HEK293 (cell line): ENCODE measurements around the gene C10orf67.

Experiments used
- BCL11B ChIP-seq: fragments of 450-650 bp; formaldehyde crosslinking; IDR thresholded peaks from 2 replicates; pipeline ENCODE4 v1.5.1; 2016; ENCODE audit warnings: low read depth, missing biosample characterization, missing genetic modification characterization
- CTCF ChIP-seq: fragments of 450-650 bp; formaldehyde crosslinking; IDR thresholded peaks from 2 replicates; pipeline ENCODE4 v1.5.1; 2016; ENCODE audit warnings: missing biosample characterization, missing genetic modification characterization
- EGR2 ChIP-seq: fragments of 450-650 bp; formaldehyde crosslinking; IDR thresholded peaks from 2 replicates; pipeline ENCODE4 v1.5.1; 2016; ENCODE audit warnings: low read depth, missing biosample characterization, missing genetic modification characterization
- INSM2 ChIP-seq: fragments of 450-650 bp; formaldehyde crosslinking; IDR thresholded peaks from 2 replicates; pipeline ENCODE4 v1.5.1; 2016; ENCODE audit warnings: missing biosample characterization, missing genetic modification characterization
- PATZ1 ChIP-seq: fragments of 450-650 bp; formaldehyde crosslinking; IDR thresholded peaks from 2 replicates; pipeline ENCODE4 v1.5.1; 2016; ENCODE audit warnings: missing biosample characterization, missing genetic modification characterization
- SP2 ChIP-seq: fragments of 450-650 bp; formaldehyde crosslinking; IDR thresholded peaks from 2 replicates; pipeline ENCODE4 v1.5.1; 2016; ENCODE audit warnings: missing biosample characterization, missing genetic modification characterization
- SP3 ChIP-seq: fragments of 450-650 bp; formaldehyde crosslinking; IDR thresholded peaks from 2 replicates; pipeline ENCODE4 v1.5.1; 2016; ENCODE audit warnings: missing biosample characterization, missing genetic modification characterization
- ZBTB10 ChIP-seq: fragments of 450-650 bp; formaldehyde crosslinking; IDR thresholded peaks from 2 replicates; pipeline ENCODE4 v1.5.1; 2016; ENCODE audit warnings: missing biosample characterization, missing genetic modification characterization
- ZBTB26 ChIP-seq: fragments of 450-650 bp; formaldehyde crosslinking; optimal IDR thresholded peaks from 2 replicates; pipeline ENCODE3; 2016; ENCODE audit warnings: missing biosample characterization, mild to moderate bottlenecking, missing genetic modification characterization
- ZIC2 ChIP-seq: fragments of 450-650 bp; formaldehyde crosslinking; IDR thresholded peaks from 2 replicates; pipeline ENCODE4 v1.5.1; 2016; ENCODE audit warnings: missing biosample characterization, missing genetic modification characterization
- ZNF146 ChIP-seq: fragments of 450-650 bp; formaldehyde crosslinking; IDR thresholded peaks from 2 replicates; pipeline ENCODE4 v1.5.1; 2016; ENCODE audit warnings: missing biosample characterization, missing genetic modification characterization
- ZNF16 ChIP-seq: fragments of 450-650 bp; formaldehyde crosslinking; IDR thresholded peaks from 2 replicates; pipeline ENCODE4 v1.5.1; 2016; ENCODE audit warnings: low read depth, missing biosample characterization, missing genetic modification characterization
- ZNF202 ChIP-seq: fragments of 450-650 bp; formaldehyde crosslinking; IDR thresholded peaks from 2 replicates; pipeline ENCODE4 v1.5.1; 2016; ENCODE audit warnings: missing biosample characterization, missing genetic modification characterization, borderline replicate concordance
- ZNF280C ChIP-seq: fragments of 450-650 bp; formaldehyde crosslinking; IDR thresholded peaks from 2 replicates; pipeline ENCODE4 v1.5.1; 2016; ENCODE audit warnings: missing biosample characterization, missing genetic modification characterization
- ZNF302 ChIP-seq: fragments of 450-650 bp; formaldehyde crosslinking; IDR thresholded peaks from 2 replicates; pipeline ENCODE4 v1.5.1; 2016; ENCODE audit warnings: missing biosample characterization, missing genetic modification characterization, low read depth
- ZNF341 ChIP-seq: fragments of 450-650 bp; formaldehyde crosslinking; IDR thresholded peaks from 2 replicates; pipeline ENCODE4; 2016; ENCODE audit warnings: low read depth, missing biosample characterization, missing genetic modification characterization
- ZNF555 ChIP-seq: fragments of 450-650 bp; formaldehyde crosslinking; conservative IDR thresholded peaks from 2 replicates; pipeline ENCODE4 v1.5.1; 2017; ENCODE audit warnings: missing biosample characterization, mild to moderate bottlenecking, missing genetic modification characterization, inconsistent platforms
- ZNF623 ChIP-seq: fragments of 450-650 bp; formaldehyde crosslinking; IDR thresholded peaks from 2 replicates; pipeline ENCODE4 v1.5.1; 2016; ENCODE audit warnings: missing biosample characterization, missing genetic modification characterization
- ZNF624 ChIP-seq: fragments of 450-650 bp; formaldehyde crosslinking; IDR thresholded peaks from 2 replicates; pipeline ENCODE4 v1.5.1; 2017; ENCODE audit warnings: missing biosample characterization, missing genetic modification characterization
- ZNF639 ChIP-seq: fragments of 450-650 bp; formaldehyde crosslinking; IDR thresholded peaks from 2 replicates; pipeline ENCODE4 v1.5.1; 2016; ENCODE audit warnings: missing biosample characterization, missing genetic modification characterization
- ZNF670 ChIP-seq: fragments of 450-650 bp; formaldehyde crosslinking; IDR thresholded peaks from 2 replicates; pipeline ENCODE4 v1.5.1; 2016; ENCODE audit warnings: missing biosample characterization, missing genetic modification characterization, low read depth
- ZNF704 ChIP-seq: fragments of 450-650 bp; formaldehyde crosslinking; IDR thresholded peaks from 2 replicates; pipeline ENCODE4 v1.5.1; 2016; ENCODE audit warnings: missing biosample characterization, missing genetic modification characterization
- ZSCAN16 ChIP-seq: fragments of 450-650 bp; formaldehyde crosslinking; IDR thresholded peaks from 2 replicates; pipeline ENCODE4 v1.5.1; 2016; ENCODE audit warnings: missing biosample characterization, missing genetic modification characterization

The C10orf67 gene

GRCh38 chr10:23191764-23192711 lies 152.6 kb downstream of the C10orf67 start, which contains the start of gene PTF1A (continued):
- TF ChIP-seq ZBTB26 (tag by site-specific recombination): peak; percentile 72
- TF ChIP-seq PATZ1 (tag by site-specific recombination): peak; percentile 47; the same call in 1 of the 2 replicates
- no peak for TF ChIP-seq ZNF624 (tag by site-specific recombination)
- TF ChIP-seq ZNF670 (tag by site-specific recombination): no peak
- no peak for TF ChIP-seq ZNF623 (tag by site-specific recombination)
- no peak for TF ChIP-seq ZNF302 (tag by site-specific recombination)
- no peak for TF ChIP-seq ZSCAN16 (tag by site-specific recombination)
- no peak for TF ChIP-seq INSM2 (tag by site-specific recombination)
- no peak for TF ChIP-seq ZNF280C (tag by site-specific recombination)
- no peak for TF ChIP-seq EGR2
- 0 out of 2 replicates have a peak, but pooled peaks have one; percentile 10 for TF ChIP-seq SP3
- 0 out of 2 replicates have a peak, but pooled peaks have one; percentile 31 for TF ChIP-seq ZBTB10 (tag by site-specific recombination)
- no peak for TF ChIP-seq ZNF146
- TF ChIP-seq ZNF341: no peak
- TF ChIP-seq ZNF555 (tag by site-specific recombination): no peak
- TF ChIP-seq ZNF704: no peak
- TF ChIP-seq BCL11B (tag by site-specific recombination): no peak
- TF ChIP-seq SP2: peak; percentile 54; the same call in 1 of the 2 replicates
- TF ChIP-seq ZIC2: 0 out of 2 replicates have a peak, but pooled peaks have one; percentile 25
- no peak for TF ChIP-seq ZNF16 (tag by site-specific recombination)
- no peak for TF ChIP-seq ZNF202
- TF ChIP-seq CTCF (tag by site-specific recombination): no peak
- no peak for TF ChIP-seq ZNF639 (tag by site-specific recombination)
